ENCODE data around the gene LRRC4. TPM values are rescaled to one million over a fixed set of nuclear protein-coding genes. Genes with fewer than 3 reads are reported as not detected.

Gene LRRC4
- total and polyA plus RNA-seq, 10 donors, result 0.78 to 43.4 (median 15.8) TPM

- no peak overlapping the region for H3K4me3 ChIP-seq
- no peaks in the 10 kb centered on the region for H3K27me3 ChIP-seq (replicated peaks in 1 of 7)
- TF ChIP-seq CTCF (IDR thresholded peaks at IDR 0.05 in 8 of 11, conservative IDR thresholded peaks at IDR 0.05 in 3 of 11) (no peak), POLR2AphosphoS5 (IDR thresholded peaks at IDR 0.05) (no peak), POLR2A (IDR thresholded peaks at IDR 0.05) (no peak)
- H3K36me3 ChIP-seq, result peaks cover 0 to 74% (median 25%) of the 10 kb centered on the region in 6 donors
- 86 to 92% (median 88%) methylated on average over 15 of the region's 15 CpGs for WGBS, 5 donors
- peaks cover 0 to 30% (median 13%) of the 10 kb centered on the region in 6 donors for H3K4me1 ChIP-seq
- DNase-seq, result peak; percentile 41
- intact Hi-C loops (cut with DNase I; ENCODE audit: low total_unique reads), result no loop called here
- no peak overlapping the region for H3K27ac ChIP-seq
- no peaks in the 10 kb centered on the region for H3K9me3 ChIP-seq
Measured at GRCh38 chr7:128073671-128074310, 42.6 kb upstream of the LRRC4 start.

GRCh38 chr7:128071801-128072200 is 40.6 kb upstream of the LRRC4 start:
- no peaks in the 10 kb centered on the region for H3K9me3 ChIP-seq
- TF ChIP-seq POLR2AphosphoS5 (IDR thresholded peaks at IDR 0.05) (no peak), CTCF (IDR thresholded peaks at IDR 0.05 in 8 of 11, conservative IDR thresholded peaks at IDR 0.05 in 3 of 11) (no peak), POLR2A (IDR thresholded peaks at IDR 0.05) (no peak)
- no peaks in the 10 kb centered on the region for H3K27me3 ChIP-seq (replicated peaks in 1 of 7)
- intact Hi-C loops (cut with DNase I; ENCODE audit: low total_unique reads), result no loop called here
- H3K27ac ChIP-seq, result no peak overlapping the region
- H3K4me1 ChIP-seq, result peaks cover 0 to 23% (median 10%) of the 10 kb centered on the region in 6 donors
- 70 to 93% (median 84%) methylated on average over 9 to 11 of the region's 11 CpGs for WGBS, 5 donors
- no peak overlapping the region for H3K4me3 ChIP-seq
- peaks cover 0 to 66% (median 8%) of the 10 kb centered on the region in 6 donors for H3K36me3 ChIP-seq
- no peak for DNase-seq

- TF ChIP-seq POLR2AphosphoS5 (IDR thresholded peaks at IDR 0.05), result no peak
- no peak for TF ChIP-seq POLR2A (IDR thresholded peaks at IDR 0.05)
- 75 to 87% (median 82%) methylated on average over 6 of the region's 6 CpGs for WGBS, 5 donors
- no peak for DNase-seq
- Histone ChIP-seq H3K4me3 (no peak overlapping the region), H3K9me3 (no peaks in the 10 kb centered on the region), H3K27ac (no peak overlapping the region), H3K4me1 (peaks cover 0 to 19% (median 7%) of the 10 kb centered on the region in 6 donors), H3K27me3 (replicated peaks in 1 of 7) (no peaks in the 10 kb centered on the region), H3K36me3 (peaks cover 0 to 66% (median 7%) of the 10 kb centered on the region in 6 donors)
- intact Hi-C loops (cut with DNase I; ENCODE audit: low total_unique reads), result no loop called here
Measured at GRCh38 chr7:128071376-128071775, 40.1 kb upstream of the LRRC4 start.

GRCh38 chr7:128069373-128070364 is 38.4 kb upstream of the LRRC4 start:
- no peak for DNase-seq
- Histone ChIP-seq H3K4me3 (no peak overlapping the region), H3K36me3 (peaks cover 0 to 66% (median 3%) of the 10 kb centered on the region in 6 donors), H3K27me3 (replicated peaks in 1 of 7) (no peaks in the 10 kb centered on the region), H3K4me1 (peaks cover 0 to 2% (median 0%) of the 10 kb centered on the region in 6 donors), H3K27ac (no peak overlapping the region), H3K9me3 (no peaks in the 10 kb centered on the region)
- TF ChIP-seq POLR2AphosphoS5 (IDR thresholded peaks at IDR 0.05), result no peak
- no peak for TF ChIP-seq POLR2A (IDR thresholded peaks at IDR 0.05)
- TF ChIP-seq CTCF (IDR thresholded peaks at IDR 0.05 in 8 of 11, conservative IDR thresholded peaks at IDR 0.05 in 3 of 11), result no peak
- 89 to 95% (median 92%) methylated on average over 8 of the region's 8 CpGs for WGBS, 5 donors
- intact Hi-C loops (cut with DNase I; ENCODE audit: low total_unique reads), result no loop called here

All from spleen (tissue), 11 donors.